ENCODE results near the gene PEX26. TPM values are rescaled to one million over a fixed set of nuclear protein-coding genes. Genes with fewer than 3 reads are reported as not detected.
"Not testable (repeated sequence)": the region's sequence is repeated elsewhere in the genome, so short reads cannot be mapped to it uniquely, and the experiment has no call there.

Gene PEX26
- total RNA-seq, 2 experiments from 2014 or later: 57.8 to 59.7 TPM

GRCh38 chr22:18130018-18130417 is 52.2 kb downstream of the PEX26 start:
- no peak for TF ChIP-seq CTCF (IDR thresholded peaks at IDR 0.05)
- Mint-ChIP-seq H3K4me3 (no peak overlapping the region), H3K27me3 (no peaks in the 10 kb centered on the region), H3K27ac (no peak overlapping the region), H3K4me1 (ENCODE audit: low read depth) (no peaks in the 10 kb centered on the region), H3K9me3 (no peaks in the 10 kb centered on the region), H3K36me3 (ENCODE audit: low read depth) (peaks cover 5% of the 10 kb centered on the region)
- intact Hi-C loops (cut with micrococcal nuclease): no loop called here
- POLR2A ChIA-PET: no interaction called here
- CTCF ChIA-PET: no interaction called here
- ATAC-seq (no peak), DNase-seq (no peak)

- no peak for ATAC-seq
- peaks cover 5% of the 10 kb centered on the region for H3K36me3 Mint-ChIP-seq (ENCODE audit: low read depth)
- H3K9me3 Mint-ChIP-seq: no peaks in the 10 kb centered on the region
- no peak for DNase-seq
- TF ChIP-seq CTCF (IDR thresholded peaks at IDR 0.05): no peak
- intact Hi-C loops (cut with micrococcal nuclease): no loop called here
- no peaks in the 10 kb centered on the region for H3K27me3 Mint-ChIP-seq
- no peaks in the 10 kb centered on the region for H3K4me1 Mint-ChIP-seq (ENCODE audit: low read depth)
- no peak overlapping the region for H3K27ac Mint-ChIP-seq
- CTCF ChIA-PET: no interaction called here
- POLR2A ChIA-PET: no interaction called here
- H3K4me3 Mint-ChIP-seq: no peak overlapping the region
Observed at GRCh38 chr22:18130699-18131429, 53.1 kb downstream of the PEX26 start.

GRCh38 chr22:18133452-18133851 is 55.7 kb downstream of the PEX26 start:
- ChIA-PET CTCF (interaction anchor here (0.8 kb wide), 1 partner anchor 13 kb away, joined by 3 read pairs; no protein-coding TSS in a partner anchor), POLR2A (interaction anchor here (1.1 kb wide), 1 partner anchor 16 kb away, joined by 3 read pairs; the partner anchor contains the start of gene USP18)
- no peaks in the 10 kb centered on the region for H3K36me3 Mint-ChIP-seq (ENCODE audit: low read depth)
- TF ChIP-seq CTCF (IDR thresholded peaks at IDR 0.05): no peak
- no peak overlapping the region for H3K27ac Mint-ChIP-seq
- no peaks in the 10 kb centered on the region for H3K4me1 Mint-ChIP-seq (ENCODE audit: low read depth)
- H3K9me3 Mint-ChIP-seq: no peaks in the 10 kb centered on the region
- H3K4me3 Mint-ChIP-seq: no peak overlapping the region
- no peak for ATAC-seq
- H3K27me3 Mint-ChIP-seq: no peaks in the 10 kb centered on the region
- DNase-seq: no peak
- intact Hi-C loops (cut with micrococcal nuclease): no loop called here

GRCh38 chr22:18136563-18137320 is 59.0 kb downstream of the PEX26 start:
- peaks cover 2% of the 10 kb centered on the region for H3K36me3 Mint-ChIP-seq (ENCODE audit: low read depth)
- H3K27me3 Mint-ChIP-seq: no peaks in the 10 kb centered on the region
- H3K4me1 Mint-ChIP-seq (ENCODE audit: low read depth): no peaks in the 10 kb centered on the region
- intact Hi-C loops (cut with micrococcal nuclease): no loop called here
- no peaks in the 10 kb centered on the region for H3K9me3 Mint-ChIP-seq
- no peak for TF ChIP-seq CTCF (IDR thresholded peaks at IDR 0.05)
- no peak overlapping the region for H3K4me3 Mint-ChIP-seq
- ATAC-seq (no peak), DNase-seq (no peak)
- H3K27ac Mint-ChIP-seq: no peak overlapping the region
- ChIA-PET CTCF (no interaction called here), POLR2A (no interaction called here)

- POLR2A ChIA-PET; H3K4me3 Mint-ChIP-seq; intact Hi-C loops (cut with micrococcal nuclease); H3K9me3 Mint-ChIP-seq; H3K27ac Mint-ChIP-seq; H3K27me3 Mint-ChIP-seq; H3K4me1 Mint-ChIP-seq (ENCODE audit: low read depth); H3K36me3 Mint-ChIP-seq (ENCODE audit: low read depth); ATAC-seq; DNase-seq: not testable (repeated sequence)
- CTCF ChIA-PET: interaction anchor here (1.7 kb wide), 1 partner anchor 9 kb away, joined by 5 read pairs; the partner anchor contains the start of gene USP18
Observed at GRCh38 chr22:18141004-18141403, 63.2 kb downstream of the PEX26 start.

Measured in activated CD8-positive, alpha-beta T cell treated with anti-CD3 and anti-CD28 coated beads for 36 hours (primary cell).